Heart right ventricle (tissue), 16 donors: ENCODE results near the gene POM121C. TPM values are rescaled to one million over a fixed set of nuclear protein-coding genes. Genes with fewer than 3 reads are reported as not detected.
"Not testable (repeated sequence)": the region's sequence is repeated elsewhere in the genome, so short reads cannot be mapped to it uniquely, and the experiment has no call there.

Experiments used
- ATAC-seq, 8 donors: fragments of 200-7000 bp; cut with Tn5 transposase; one replicate each; pipeline ENCODE4 v1.9.1; 2020; ENCODE audit warnings: mild to moderate bottlenecking in 8 of 8, moderate library complexity in 8 of 8, moderate number of reproducible peaks in 1 of 8
- DNase-seq, 2 donors: peaks; one replicate each; pipeline ENCODE4 v3.0.0-alpha.2; 2020
- H3K27ac ChIP-seq, 10 donors: fragments of 200-600 bp; sonication (generic) in 2 of 10; one replicate each; pipeline versions ENCODE4 v1.5.0 to v1.8.0; 2020 to 2022; ENCODE audit warnings: mild to moderate bottlenecking in 3 of 10
- H3K27me3 ChIP-seq, 7 donors: fragments of 200-600 bp; one replicate each; pipeline ENCODE4 v1.8.0; 2021 to 2022; ENCODE audit warnings: mild to moderate bottlenecking in 2 of 7
- H3K36me3 ChIP-seq, 9 donors: fragments of 200-600 bp; sonication (generic) in 1 of 9; one replicate each; pipeline versions ENCODE4 v1.5.0 to v1.8.0; 2020 to 2022; ENCODE audit warnings: mild to moderate bottlenecking in 2 of 9
- H3K4me1 ChIP-seq, 9 donors: fragments of 200-600 bp; sonication (generic) in 1 of 9; one replicate each; pipeline versions ENCODE4 v1.5.0 to v1.8.0; 2020 to 2022; ENCODE audit warnings: mild to moderate bottlenecking in 4 of 9
- H3K4me3 ChIP-seq, 10 donors: fragments of 200-600 bp; sonication (generic) in 2 of 10; one replicate each; pipeline versions ENCODE4 v1.5.0 to v1.8.0; 2020 to 2022; ENCODE audit warnings: mild to moderate bottlenecking in 7 of 10, moderate library complexity in 2 of 10
- H3K9me3 ChIP-seq, 11 donors: fragments of 200-600 bp in 10 of 11; sonication (generic) in 2 of 11; one replicate each; pipeline versions ENCODE4 v1.5.0 to v1.8.0; 2013 to 2022; ENCODE audit warnings: mild to moderate bottlenecking in 2 of 11, control low read depth in 1 of 11, moderate library complexity in 1 of 11
- WGBS, 2 donors: extraction: QIAGEN DNeasy Blood & Tissue Kit; methylation state at CpG; one replicate each; pipeline ENCODE4 v1.1.7; 2013; ENCODE audit warnings: inconsistent platforms in 1 of 2; 5-methylcytosine and 5-hydroxymethylcytosine counted together
- intact Hi-C, 10 donors: fragments of 100-400 bp; cut with DNase I; formaldehyde crosslinking; loops; one replicate each; pipeline versions ENCODE4 v1.11.1 to v1.14.2; 2022
- polyA plus RNA-seq, 2 donors: library from polyadenylated mRNA; stranded (reverse); fragments of 200-250 nt; gene quantifications; one replicate each; pipeline ENCODE4 v1.2.3, GENCODE V29; 2013
- total RNA-seq, 10 donors: library from RNA; stranded (reverse); fragmentation: NEBNext Ultra II Directional in 3 of 10; extraction: Animal tissue kit (Norgen Biotek cat#: 25700) in 3 of 10; gene quantifications; one replicate each; pipeline versions ENCODE4 v1.2.1 to v1.2.4, GENCODE V29; 2021 to 2023
- donor health status: Arrhythmogenic right ventricular cardiomyopathy.
- donor health status: ischemic (EF 13 %, LVEDD 7.1; RV severe dilation, severe dysfunction).
- donor health status: healthy with polysubstance abuse.
- donor health status: DM: no; HTN: yes; CAD: no.
- donor health status: DM: no; HTN: no; CAD: no.
- donor health status: ischemic (EF 25% LVEDD 6.9; RV normal size, moderate dysfunction).
- donor health status: ischemic (EF 25% LVEDD 5.7; RV mildly dilated, moderate dysfunction).
- donor health status: healthy.
- donor health status: DM: yes; HTN: yes; CAD: no.
- donor health status: Ischemic cardiomyopathy.
- donor health status: ischemic (EF 35%, LVEDD 5.7; RV mildly dilated, moderate dysfunction).
- donor health status: nonischemic (EF 11% LVEDD 7.7; RV severe dilation, severe dysfunction).
- donor health status: DM: yes; HTN: yes; CAD: no.
- donor health status: PGD.
- donor health status: ischemic (EF 29% LVEDD 5.4; RV normal size, mild dysfunction).
- donor health status: nonischemic (EF 23%, LVEDD 6.1; RV moderate dilation, normal function).

The POM121C gene
- total and polyA plus RNA-seq, 12 donors, result 8.6 to 30.9 (median 25.2) TPM

- H3K27me3 ChIP-seq, H3K36me3 ChIP-seq, intact Hi-C loops, DNase-seq, H3K27ac ChIP-seq, H3K9me3 ChIP-seq, H3K4me3 ChIP-seq, H3K4me1 ChIP-seq: not testable (repeated sequence)
- WGBS, 2 donors, result no CpG with 5 or more reads among the region's 17 CpGs
- ATAC-seq, result peak; percentile 46 to 80 (median 70)
These were observed 111.4 kb downstream of the POM121C start for GRCh38 chr7:75374519-75375317.

- H3K36me3 ChIP-seq, H3K4me3 ChIP-seq, H3K9me3 ChIP-seq, intact Hi-C loops, DNase-seq, H3K4me1 ChIP-seq, H3K27ac ChIP-seq, H3K27me3 ChIP-seq: not testable (repeated sequence)
- WGBS, 2 donors, result no CpG with 5 or more reads among the region's 4 CpGs
- ATAC-seq, result peak in 5 of 8 donors; percentile 11 to 46 (median 26)
These were observed 112.0 kb downstream of the POM121C start for GRCh38 chr7:75374144-75374518.

- DNase-seq (peak in 1 of 2 donors; percentile 5), ATAC-seq (peak in 4 of 8 donors; percentile 35 to 61 (median 46))
- H3K4me1 ChIP-seq, H3K27me3 ChIP-seq, H3K9me3 ChIP-seq, H3K27ac ChIP-seq, H3K4me3 ChIP-seq, H3K36me3 ChIP-seq, intact Hi-C loops: not testable (repeated sequence)
- WGBS, 2 donors, result no CpG with 5 or more reads among the region's 9 CpGs
These were observed 118.8 kb downstream of the POM121C start for GRCh38 chr7:75367313-75367712.

Other genes with a start within 250 kb of the POM121C start
- 1 to 10 TPM in 8 of 10 donors, under 1 TPM in 2; 0.90 to 2.2 (median 1.2) TPM for gene TRIM73, start 90.7 kb downstream of the POM121C start, total RNA-seq
- gene TRIM73, start 90.7 kb downstream of the POM121C start, polyA plus RNA-seq, result 1 to 10 TPM; 1.1 to 2.6 TPM
- gene SPDYE5, start 6.0 kb upstream of the POM121C start, total RNA-seq, result under 1 TPM in 2 of 10 donors, not detected in 8; 0.16 to 0.20 TPM
- gene SPDYE5, start 6.0 kb upstream of the POM121C start, polyA plus RNA-seq, result not detected